K562 (cell line): ENCODE data around the gene KSR2.

Experiments used
- NR2C2 ChIP-seq, 2 experiments: fragments of 200-800 bp in 1 of 2; sonication (Bioruptor generic) in 1 of 2; sonication (generic) in 1 of 2; formaldehyde crosslinking in 1 of 2; IDR thresholded peaks; 2 replicates each; pipeline versions ENCODE4 v1.6.1 to v1.8.0; 2016 to 2022; ENCODE audit warnings: mild to moderate bottlenecking in 1 of 2, missing compliant biosample characterization in 1 of 2, missing genetic modification characterization in 1 of 2, missing genetic modification reagents in 1 of 2
- POLR2A ChIP-seq: fragments of 450-650 bp; conservative IDR thresholded peaks from 2 replicates; pipeline ENCODE4 v1.6.1; 2016

DNA sequence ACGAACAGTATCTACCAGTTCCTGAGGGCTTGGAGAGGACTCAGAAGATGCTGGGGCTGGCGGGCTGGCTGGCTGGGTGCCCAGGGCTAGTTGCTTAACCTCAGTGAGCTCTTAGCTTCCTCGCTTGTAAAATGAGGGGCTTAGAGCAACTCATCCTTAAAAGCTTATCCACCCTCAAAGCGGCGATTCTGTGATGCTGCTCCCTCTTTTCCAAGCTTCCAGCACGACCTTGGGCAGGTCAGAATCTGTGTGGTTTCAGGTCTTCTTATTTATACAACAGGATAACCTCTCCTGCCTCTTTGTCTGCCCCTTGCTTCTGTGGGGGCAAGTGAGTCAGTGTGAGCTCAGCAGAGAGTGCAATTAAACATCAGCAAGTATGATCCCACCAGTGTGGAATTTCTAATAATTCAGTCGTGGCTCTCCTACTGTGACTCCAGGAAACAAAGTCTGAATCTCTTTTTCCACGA, 281.8 kb downstream of the KSR2 start:
- TF ChIP-seq POLR2A (no peak), NR2C2 (CRISPR knock-in tag; IDR thresholded peaks at IDR 0.05) (no peak), NR2C2 (tag; IDR thresholded peaks at IDR 0.05) (no peak)
